ENCODE results near the gene XIRP1.
"Not testable (repeated sequence)": the region's sequence is repeated elsewhere in the genome, so short reads cannot be mapped to it uniquely, and the experiment has no call there.

XIRP1 gene

DNA sequence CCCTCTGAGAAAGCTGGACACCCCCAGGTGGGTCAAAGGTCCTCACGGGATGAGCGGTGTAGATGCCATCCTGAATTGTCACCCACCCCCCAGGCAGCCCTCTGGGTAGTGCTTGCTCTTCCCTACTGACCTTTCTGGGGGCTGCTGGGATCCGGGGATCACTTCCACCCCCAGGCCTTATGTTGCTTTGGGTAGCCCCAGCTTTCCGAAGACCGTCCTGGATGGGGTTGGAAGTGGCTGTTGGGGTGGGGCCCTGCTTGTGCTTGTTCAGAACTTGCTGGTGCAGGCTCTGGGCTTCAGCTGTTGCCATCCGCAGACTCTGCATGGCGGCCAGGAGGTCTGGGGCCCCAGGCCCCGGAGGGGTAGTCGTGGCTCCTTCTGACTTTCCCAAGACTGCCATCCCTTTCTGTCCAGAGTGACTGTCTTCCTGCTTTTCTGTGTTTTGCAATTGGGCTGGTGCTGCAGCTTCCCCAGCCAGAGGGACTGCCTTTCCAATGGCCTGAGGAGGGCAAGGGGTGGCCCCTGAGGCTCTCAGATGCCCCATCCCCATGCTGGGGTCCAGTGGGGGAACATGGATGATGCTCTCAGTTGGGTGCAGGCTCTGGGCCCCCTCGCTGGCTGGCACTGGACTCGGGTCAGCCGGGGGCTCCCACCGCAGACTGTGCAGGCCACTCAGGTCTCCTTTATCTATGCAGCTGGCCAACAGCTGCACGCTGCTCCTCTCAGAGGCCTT lies 6.3 kb downstream of the XIRP1 start:
- no peak for DNase-seq

DNA sequence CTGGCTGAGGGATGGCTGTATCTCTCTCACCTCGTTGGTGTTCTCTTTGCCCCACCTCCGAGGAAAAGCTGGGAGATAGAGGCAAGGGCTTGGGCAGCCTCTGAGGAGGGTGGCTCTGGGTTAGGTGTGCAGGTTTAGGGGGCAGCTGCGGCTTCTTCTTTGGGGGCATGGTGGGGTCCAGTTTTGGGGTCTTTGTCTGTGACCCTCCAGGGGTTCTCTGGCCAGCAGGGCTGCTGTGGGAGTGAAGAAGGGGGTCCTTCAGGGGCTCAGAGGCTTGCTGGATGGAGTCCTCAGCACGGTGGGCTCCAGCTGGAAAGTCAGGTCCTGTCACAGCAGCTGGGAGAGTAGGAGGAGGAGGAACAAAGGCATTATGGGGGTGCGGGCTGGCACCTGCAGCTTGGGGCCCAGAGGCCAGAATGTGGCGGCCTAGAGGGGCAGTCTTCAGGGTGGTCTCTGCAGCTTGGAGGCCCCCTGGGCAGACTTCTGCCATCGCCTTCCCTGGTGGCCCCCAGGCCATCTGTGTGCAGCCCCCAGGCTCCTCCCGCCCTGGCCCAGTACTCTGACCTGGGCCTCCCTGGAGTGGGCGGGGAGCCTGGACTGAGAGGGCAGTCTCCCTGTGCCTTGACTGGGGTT lies 7.0 kb downstream of the XIRP1 start:
- DNase-seq, result no peak

DNA sequence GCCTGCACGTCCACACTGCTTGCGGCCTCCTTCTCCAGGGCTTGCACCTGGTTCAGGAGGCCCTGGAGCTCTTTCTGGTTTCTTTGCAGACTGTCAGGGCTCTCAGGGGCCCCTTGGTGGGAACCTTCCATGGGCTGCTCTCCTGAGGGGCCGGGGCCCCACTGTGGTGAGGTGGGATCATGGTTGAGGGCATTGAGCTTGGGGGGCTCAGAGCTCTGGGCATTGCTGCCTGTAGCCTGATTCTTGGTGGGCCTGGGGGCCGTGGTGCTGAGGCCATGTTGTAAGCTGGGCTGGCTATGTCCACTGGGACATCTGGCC lies 7.5 kb downstream of the XIRP1 start:
- no peak for DNase-seq

DNA sequence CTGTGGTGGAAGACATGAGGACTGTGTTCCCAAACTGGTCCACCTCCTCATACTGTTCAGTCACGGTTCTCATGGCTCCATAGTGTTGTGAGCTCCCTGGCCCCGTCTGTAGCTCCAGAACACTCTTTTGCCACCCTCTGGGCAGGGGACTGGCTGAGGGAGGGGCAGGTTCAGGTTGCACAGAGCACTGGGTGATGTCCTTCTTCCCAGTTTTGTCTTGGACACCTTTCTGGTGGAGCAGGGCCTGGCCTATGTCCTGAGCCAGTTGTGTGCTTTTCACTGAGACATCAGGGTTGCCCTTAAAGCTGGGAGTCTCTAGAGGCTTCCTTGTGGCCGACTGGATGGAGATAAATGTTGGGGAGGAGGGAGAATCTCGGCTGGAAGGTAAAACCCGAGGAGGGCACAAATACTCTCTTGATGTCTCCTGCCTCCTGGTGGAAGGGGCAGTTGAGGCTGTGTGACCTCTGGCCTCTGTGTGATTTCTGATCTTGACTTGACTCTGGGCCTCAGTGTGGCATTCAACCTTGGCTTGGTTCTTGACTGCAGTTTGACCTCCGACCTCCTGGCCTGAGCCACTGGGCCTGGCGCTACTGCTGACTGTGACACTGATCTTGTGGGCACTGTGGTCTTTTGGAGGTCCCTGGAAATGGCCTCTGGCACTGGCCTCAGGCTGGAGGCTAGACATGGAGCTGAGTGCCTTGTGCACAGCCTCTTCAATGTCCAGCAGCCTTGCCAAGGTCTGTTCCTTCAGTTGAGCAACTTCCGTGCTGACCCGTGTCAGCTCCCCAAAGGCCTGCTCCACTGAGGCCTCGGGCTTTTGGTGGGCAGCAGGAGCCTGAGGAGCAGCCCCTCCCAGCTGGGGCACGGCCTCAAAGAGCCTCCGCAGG lies 8.1 kb downstream of the XIRP1 start:
- DNase-seq, result no peak

DNA sequence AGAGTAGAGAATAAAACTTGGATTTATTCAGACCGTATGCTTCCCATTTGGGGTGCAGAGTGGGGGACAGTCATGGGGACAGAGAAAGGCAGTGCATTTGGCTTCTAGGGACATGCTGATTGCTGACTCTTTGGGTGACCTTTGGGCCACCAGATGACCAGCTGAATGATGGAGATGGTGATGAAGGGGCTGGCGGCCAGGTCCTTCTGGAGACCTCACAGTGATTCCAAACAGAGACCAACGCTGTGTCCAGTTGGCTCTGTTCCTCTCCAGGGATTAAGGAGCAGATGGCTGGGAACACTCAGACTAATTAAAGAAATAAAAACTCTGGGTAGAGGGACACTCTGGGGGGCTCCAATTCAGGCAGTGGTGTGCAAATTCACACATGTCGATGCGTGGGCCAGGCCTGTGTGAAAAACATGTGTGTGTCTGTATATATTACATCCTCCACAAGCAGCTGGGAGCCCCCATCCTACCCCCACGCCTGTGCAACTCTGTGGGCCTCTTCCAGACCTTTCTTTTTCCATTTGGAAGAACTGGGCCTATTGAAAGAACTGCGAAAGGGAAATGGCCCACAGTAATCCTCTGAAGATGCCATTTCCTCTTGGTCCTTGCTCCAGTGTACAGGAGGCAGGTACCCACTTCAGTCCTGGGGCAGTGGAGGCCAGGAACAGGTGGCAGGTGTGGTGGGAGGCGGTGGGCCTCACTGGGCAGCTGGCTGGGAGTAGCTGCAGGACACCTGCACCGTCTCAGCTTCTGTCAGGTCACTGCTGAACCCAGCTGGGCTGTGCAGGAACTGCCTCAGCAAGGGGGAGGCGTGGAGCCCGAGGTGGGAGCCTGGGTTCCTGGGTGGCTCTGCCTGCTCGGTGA lies 8.9 kb downstream of the XIRP1 start:
- no peak for DNase-seq

DNA sequence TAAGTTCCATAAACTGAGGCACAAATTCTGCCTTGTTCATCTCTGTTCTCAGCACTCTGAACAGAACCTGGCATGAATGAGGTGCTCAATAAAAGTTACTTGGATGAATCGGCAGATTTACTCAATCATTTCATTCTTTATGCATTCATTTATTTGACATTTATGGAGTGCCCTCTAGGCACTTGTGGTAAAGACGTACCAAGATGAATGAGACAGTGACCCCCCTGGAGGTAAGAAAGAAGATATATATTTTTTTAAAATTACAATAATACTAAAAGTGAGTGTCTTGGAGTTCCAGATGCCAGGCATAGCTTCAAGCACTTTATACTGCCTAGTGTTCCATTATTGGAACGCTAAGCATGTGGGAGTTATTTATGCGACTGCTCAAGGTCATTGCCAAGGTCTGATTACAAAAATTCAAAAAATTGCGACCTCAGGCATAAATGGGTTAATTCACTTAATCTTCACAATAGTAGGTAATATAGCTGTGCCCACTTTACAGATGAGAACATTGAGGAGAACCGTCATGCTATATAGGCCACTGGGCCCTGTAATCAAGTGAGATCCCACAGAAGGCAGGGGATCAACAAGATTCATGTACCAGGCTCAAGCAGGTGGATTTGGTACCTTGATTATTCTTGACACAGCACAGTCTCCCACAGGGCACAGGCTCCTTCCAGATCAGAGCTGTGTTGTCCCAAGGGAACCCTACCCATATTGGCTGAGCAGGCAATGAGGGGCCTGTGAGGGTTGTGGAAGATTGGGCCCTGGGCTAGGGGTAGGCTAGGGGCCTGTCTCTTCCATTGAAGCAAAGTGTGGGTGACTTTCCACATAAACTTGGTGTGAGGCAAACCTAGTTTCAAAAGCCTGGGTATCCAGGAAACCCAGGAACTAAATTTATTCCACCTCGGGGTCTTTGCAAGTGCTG lies 10.7 kb downstream of the XIRP1 start:
- DNase-seq, result no peak

DNA sequence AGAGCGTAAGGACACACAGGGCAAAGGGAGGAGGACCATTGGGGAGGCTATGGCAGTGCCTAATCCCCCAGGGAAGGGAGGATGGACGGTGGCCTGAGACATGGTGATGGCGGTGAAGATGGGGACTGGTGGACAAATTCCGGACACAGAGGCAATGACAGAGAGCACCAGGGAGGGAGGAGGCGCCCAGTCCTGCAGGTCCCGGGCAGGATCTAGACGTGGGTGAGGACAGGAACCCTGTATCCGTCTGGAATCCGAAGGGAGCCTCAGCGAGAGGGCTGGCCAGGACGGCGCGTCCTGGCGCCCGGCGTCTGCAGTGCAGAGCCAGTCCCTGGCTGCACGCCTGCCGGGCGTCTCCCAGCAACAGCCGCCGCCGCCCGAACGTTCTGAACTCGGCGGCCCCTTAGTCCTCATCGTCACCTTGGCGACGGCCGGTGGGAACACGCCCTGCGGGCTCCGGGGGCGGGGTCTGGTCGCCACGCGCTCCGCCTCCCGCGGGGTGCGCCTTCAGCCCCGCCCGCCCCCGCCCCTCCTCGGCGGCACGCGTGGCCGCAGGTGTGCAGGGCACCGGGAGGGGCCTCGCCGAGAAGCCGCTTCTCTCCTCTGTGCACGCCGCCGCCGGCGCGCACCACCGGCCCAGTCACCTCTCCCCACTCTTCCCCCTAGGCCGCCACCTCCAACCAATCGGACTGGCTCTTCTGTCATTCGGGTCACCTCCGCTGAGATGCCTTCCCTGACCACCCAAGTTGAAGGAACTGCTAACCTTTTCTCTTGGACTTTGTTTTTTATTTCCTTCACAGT lies 11.6 kb downstream of the XIRP1 start:
- DNase-seq, result peak; percentile 86

DNA sequence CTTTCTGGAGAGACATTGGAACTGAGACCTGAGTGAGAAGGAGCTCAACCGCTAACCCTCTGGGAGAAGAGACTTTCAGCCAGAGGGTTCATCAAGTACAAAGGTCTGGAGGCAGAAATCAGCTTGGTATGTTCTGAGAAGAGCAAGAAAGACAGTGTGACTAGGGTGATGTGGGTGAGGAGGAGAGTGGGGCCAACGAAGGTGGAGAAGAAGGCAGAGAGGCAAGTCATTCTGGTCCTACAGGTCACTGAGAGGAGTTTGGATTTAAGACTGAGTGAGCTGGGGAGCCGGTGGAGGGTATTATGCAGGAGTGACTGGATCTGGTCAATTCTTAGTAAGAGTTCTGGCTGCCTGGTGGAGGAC lies 12.2 kb downstream of the XIRP1 start:
- DNase-seq, result no peak

DNA sequence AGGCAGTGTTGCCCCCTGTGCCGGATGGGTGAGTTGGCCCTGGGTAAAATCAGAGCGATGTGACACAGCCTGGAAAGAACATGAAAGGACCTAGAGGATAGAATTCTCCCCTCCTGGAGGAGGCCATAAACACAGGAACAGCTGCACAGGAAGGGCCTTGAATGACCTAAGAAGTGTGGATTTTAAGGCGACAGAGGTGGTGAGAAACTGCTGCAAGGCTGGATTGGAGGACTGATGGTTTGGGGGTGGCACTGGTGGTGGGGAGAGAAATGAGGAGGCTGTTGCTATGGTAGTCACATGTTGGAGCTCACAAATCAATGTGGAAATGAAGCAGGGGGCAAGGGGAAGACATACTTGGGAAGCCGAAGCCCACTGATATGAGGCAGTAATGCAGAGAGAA lies 13.8 kb downstream of the XIRP1 start:
- no peak for DNase-seq

DNA sequence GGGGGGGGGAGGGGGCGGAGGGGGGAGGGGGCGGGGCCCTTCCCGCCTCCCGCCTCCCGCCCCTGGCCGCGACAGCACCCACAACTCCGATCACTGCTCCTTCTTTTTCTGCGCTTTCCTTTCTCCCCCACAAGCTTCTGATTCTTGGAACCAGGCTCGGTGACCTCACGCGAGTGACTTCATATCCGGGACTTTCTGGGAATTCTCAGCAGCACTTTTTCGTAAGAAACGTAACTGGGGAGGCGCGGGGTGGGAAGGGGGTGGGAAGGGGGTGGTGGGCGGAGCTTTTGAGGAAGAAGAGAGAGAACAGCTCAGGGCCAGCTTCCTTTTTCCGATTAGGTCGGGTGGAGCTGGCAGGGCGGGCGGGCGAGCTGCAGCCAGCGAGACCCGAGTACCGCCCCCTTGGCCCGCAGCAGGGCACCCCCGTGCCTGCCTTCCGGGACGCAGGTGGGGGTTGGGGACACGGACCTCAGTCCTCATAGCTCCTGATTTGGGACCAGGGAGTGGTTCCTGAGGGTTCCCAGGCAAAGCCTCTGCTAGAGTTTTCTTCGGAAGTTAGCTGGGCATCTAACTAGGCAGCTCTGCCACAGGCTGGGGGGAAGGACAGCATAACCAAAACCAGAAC lies 14.6 kb downstream of the XIRP1 start:
- peak; percentile 68 for DNase-seq

DNA sequence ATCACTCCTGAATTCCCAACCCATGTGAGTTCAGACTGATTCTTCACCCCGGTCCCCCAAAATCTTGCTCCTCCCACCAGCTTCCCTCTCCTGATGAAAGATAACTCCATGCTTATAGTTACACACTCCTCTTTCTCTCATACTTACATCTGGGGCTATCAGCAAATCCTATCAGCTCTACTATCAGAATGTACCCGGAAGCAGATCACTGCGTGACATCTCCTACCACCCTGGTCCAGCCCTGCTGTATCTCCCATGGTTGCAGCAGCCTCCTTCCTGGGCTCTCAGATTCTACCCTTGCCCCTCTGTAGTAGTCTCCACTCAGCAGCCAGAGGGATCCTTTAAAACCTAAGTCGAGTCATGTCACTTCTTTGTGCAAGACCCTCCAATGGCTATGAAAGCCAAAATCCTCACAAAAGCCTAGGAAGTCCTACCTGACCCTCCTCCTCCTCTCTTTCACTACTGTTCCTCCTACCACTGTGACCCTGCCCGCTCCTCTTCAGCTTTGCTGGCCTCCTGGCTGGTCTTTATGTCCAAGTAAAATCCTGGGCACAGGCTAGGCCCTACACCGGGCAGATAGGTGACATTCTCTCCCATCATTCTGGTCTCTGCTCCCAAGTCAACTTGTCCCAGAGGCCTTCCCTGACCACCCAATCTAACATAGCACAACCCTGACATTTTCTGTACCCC lies 16.2 kb downstream of the XIRP1 start:
- no peak for DNase-seq

DNA sequence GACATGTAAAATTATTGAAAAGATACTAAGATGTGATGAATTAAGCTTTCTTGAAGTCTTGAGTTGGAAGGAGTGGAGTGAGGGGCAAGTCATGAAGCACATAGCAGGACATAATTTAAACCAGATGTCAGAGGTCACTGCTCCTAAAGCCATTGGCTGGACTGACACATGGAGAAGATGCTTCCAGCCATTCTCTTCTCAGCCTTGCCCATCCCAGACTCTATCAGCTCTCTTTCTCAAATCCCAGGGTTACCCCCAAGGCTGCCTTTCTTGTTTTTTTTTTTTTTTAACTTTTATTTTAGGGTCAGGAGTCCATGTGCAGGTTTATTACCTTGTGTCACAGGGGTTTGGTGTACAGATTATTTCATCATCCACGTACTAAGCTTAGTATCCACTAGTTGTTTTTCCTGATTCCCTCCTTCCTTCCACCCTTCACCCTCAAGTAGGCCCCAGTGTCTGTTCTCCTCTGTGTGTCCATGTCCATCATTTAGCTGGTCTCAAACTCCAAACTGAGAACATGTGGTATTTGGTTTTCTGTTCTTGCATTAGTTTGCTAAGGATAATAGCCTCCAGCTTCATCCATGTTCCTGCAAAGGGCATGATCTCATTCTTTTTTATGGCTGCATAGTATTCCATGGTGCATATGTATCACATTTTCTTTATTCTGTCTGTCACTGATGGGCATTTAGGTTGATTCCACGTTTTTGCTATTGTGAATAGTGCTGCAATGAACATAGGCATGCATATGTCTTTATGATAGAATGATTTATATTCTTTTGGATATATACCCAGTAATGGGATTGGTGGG lies 18.9 kb downstream of the XIRP1 start:
- no peak for DNase-seq

DNA sequence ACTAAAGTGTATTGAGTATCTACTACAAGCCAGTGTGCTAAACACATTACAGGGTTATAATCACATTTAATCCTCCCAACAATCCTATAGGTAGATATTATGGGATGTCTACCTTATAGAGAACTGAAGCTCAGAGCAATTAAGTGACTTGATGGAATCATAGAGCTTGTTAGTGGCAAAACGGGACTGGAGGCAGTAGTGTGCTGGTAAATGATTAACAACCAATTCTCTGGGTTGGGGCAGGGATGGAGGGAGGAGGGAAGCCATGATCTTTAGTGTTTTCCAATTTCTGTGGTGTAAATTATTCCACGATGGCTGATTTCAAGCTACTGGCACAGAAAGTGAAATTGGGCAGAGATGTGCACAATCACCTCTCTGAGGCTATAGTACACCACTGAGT lies 20.5 kb downstream of the XIRP1 start:
- no peak for DNase-seq

DNA sequence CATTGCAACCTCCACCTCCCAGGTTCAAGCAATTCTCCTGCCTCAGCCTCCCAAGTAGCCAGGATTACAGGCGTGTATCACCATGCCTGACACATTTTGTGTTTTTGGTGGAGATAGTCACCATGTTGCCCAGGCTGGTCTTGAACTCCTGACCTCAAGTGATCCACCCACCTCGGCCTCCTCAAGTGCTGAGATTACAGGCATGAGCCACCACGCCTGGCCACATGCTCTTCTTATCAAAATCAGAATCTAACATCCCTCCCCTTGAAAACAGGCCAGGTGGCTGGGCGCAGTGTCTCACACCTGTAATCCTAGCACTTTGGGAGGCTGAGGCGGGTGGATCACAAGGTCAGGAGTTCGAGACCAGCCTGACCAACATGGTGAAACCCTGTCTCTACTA lies 21.5 kb downstream of the XIRP1 start:
- not testable (repeated sequence) for DNase-seq

DNA sequence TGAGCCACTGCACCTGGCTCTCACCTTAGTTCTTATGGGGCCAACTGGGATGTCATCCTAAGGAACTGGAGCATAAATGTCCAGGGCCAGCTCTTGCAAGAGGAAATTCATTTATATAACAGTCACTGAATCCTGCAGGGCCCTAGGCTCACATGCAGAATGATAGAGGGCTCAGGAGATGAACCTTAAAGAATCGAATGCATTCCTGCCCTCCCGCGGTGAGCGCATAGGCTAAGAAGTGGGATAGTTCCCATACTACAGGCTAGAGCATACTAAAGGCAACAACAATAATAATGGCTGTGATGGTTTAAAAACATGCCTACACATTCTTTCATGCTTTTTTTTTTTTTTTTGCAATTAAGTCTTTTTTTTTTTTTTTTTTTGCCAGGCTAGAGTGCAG lies 21.9 kb downstream of the XIRP1 start:
- no peak for DNase-seq

DNA sequence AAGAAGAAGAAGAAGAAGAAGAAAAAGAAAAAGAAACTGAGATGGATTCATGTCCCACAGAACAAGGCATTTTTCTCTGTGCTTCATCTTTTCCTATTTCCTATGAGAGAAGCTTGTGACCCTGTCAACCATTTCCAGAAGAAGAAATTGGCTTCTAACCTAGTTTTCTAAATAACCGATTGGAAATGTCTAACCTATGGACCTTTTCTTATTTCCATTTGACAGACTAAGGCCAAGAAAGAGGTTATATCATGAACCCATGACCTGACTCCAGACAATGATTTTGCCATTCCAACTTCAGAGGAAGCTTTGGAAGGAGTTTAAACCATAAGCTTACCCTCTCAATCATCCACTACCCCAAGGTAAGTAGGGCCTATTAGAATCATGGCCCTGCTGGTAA lies 22.7 kb downstream of the XIRP1 start:
- no peak for DNase-seq

DNA sequence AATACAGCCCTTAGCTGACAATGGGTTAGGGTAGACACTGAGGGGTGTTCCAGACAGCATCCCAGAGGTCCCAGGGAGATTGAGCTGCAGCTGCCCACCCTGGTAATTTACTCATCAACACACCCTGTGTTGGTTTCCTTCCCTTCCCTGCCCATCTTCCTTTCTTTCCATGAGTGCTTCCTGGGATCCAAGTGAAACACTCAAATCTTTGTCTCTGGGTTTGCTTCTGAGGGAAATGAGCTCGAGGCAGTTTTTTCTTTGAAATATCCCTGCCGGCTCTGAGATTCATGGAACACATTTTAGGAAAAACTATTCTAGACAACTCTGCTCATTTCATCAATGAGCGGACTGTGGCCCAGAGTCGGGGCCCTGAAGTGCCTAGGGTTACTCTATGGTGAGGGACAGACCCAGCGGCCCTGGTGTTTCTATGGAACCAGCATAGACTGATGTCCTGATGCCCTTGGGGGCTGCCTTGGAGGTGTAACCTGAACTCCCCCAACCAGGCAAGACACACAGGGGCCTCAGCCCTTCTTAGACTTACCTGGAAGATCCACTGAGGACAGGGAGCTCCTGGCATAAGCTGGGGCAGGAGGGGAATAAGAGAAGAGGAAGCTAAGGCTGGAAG lies 24.1 kb downstream of the XIRP1 start:
- no peak for DNase-seq

DNA sequence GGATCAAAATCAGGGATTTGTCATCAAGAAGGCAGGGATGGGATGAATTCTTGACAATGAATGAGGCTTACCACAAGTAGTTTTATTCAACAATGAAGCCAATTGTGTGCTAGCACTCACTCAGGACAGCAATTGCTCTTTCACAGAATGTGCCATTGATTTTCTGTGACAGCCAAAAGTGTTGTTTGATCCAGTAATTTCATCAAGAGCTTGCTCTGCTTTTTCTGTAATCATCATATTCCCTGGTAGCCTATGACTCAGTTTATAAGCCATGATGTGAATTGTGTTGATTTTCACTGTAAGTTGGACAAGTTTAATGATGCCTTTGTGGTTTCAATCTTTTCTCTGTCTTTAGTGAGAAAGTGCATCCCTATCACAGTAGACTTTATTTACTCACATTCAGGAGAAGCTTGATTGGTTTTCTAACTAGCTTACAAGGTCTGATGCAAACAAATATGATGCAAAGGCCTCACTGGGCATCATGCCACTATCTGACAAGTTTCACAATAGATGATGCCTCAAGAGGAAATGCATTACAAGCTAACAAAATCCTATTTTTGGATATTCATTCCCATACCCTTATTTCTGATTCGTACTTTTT lies 25.4 kb downstream of the XIRP1 start:
- DNase-seq, result no peak

Data from effector CD8-positive, alpha-beta T cell (primary cell).